ENCODE measurements around the gene CAMK1D.
"Not testable (repeated sequence)": the region's sequence is repeated elsewhere in the genome, so short reads cannot be mapped to it uniquely, and the experiment has no call there.

CAMK1D gene

GRCh38 chr10:12423896-12424295 lies 74.5 kb downstream of the CAMK1D start:
- in situ Hi-C loops (cut with HindIII; ENCODE audit: low sequenced_read_pairs): no loop called here

DNA sequence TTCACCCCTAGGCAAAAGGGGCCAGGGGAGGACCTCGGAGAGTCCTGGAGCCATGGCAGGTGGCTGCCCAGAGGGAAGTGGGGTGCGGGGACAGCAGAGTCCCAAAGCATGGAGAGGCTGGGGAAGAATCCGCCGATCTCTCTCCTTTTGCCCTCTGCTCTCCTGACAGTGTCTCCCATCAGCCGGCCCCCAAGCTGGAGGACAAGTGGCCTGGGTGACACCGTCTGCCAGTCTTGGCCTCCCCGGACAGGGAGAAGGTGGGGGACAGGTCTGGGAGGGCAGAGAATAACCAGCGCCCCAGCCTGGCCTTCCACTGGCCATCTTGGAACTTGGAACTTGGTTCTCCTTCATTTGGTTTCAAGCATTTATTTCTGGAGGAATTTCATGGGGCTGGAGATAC lies 77.9 kb downstream of the CAMK1D start:
- in situ Hi-C loops (cut with HindIII; ENCODE audit: low sequenced_read_pairs): no loop called here

- in situ Hi-C loops (cut with HindIII; ENCODE audit: low sequenced_read_pairs): no loop called here
Observed at GRCh38 chr10:12428447-12429135, 79.2 kb downstream of the CAMK1D start.

- in situ Hi-C loops (cut with HindIII; ENCODE audit: low sequenced_read_pairs): no loop called here
Observed at GRCh38 chr10:12430406-12430982, 81.1 kb downstream of the CAMK1D start.

DNA sequence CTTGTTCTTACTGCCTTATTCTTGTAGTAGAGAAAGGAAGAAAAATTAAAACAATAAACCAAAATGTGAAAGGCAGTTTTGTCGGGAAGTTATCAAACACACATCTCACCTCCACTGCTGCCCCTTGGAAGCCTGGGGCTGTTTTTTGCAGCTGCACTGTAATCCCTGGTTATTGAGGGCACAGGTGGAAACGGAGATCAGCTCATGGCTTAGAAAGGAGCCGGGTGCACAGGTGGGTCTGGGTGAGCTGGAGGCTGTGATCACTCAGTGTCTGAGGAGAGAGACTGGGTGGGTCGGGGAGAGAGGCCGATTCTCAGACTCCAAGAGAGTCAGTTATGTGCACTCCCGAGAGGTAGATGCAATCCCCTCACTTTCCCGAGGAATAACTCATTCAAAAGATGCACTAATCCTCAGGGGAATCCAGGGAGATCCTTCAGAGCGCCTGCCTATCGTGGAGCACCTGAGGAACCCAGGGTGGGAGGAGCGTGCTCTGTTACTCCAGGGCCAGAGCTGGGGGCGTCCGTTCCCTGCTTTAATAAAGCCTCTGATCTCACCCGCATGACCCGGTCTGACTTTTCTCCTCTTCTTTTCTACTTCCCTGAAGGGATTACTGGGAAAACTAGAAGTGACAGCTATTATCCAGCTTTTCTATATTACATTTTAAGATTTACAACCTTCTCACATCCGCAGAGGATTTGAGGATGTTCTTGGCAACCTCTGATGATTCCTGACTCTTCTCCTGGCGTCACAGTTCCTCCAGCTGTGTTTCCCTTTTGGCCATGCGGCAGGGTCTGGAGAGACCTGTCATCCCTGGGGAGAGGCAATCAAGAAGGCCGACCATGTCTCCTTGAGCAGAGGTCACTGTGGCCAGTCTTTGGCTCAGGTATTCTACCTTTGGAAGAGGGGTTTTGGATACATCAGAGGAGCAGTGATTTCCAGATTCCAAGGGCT lies 82.1 kb downstream of the CAMK1D start:
- in situ Hi-C loops (cut with HindIII; ENCODE audit: low sequenced_read_pairs): no loop called here

DNA sequence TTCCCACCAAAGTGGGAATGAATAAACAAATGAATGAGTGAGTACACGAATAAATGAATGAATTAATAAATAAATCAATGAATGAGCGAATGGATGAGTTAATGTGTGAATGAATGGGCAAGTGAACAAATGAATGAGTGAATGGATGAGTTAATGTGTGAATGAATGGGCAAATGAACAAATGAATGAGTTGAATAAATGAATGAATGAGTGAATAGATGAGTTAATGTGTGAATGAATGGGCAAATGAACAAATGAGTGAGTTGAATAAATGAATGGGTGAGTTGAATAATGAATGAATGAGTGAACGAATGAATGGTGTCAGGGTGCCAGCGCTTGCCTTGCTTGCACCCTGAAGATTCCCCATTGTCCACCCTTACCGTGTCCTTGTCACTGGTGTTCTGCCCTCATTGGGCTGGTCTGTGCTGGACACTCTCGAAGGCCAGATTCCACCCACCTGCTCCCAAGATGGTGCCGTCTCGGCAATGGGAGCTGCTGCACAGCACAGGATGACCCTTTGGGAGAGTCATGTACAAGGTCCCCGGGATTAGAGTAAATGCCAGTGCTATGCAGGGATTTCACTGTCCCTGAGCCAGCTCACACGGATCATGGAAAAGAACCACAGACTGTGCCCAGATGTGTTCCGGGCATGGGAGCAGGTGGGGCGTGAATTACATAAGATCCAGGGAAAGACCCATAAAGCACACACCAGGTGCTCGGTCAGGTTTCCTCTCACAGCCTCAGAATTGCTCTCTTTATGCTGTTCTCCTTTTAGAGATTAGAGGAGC lies 83.2 kb downstream of the CAMK1D start:
- in situ Hi-C loops (cut with HindIII; ENCODE audit: low sequenced_read_pairs): no loop called here

DNA sequence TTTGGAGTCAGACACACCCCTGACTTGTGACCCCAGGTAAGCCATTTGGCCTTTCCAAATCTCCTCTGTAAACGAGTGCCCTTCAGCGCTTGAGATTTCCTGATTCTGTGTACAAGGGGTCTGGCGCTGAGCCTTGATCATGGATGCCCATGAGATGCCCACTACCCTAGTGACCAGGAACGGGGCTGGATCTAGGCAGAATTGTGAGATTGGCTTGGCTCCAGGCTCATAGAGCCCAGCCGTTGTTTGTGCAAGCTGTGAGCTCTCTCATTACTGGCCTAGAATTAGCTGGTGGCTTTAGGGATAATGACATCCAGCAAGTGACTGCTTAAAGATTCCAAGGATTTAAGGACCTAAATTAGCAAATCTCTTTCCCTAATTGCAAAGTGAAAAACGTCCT lies 84.9 kb downstream of the CAMK1D start:
- in situ Hi-C loops (cut with HindIII; ENCODE audit: low sequenced_read_pairs): no loop called here

DNA sequence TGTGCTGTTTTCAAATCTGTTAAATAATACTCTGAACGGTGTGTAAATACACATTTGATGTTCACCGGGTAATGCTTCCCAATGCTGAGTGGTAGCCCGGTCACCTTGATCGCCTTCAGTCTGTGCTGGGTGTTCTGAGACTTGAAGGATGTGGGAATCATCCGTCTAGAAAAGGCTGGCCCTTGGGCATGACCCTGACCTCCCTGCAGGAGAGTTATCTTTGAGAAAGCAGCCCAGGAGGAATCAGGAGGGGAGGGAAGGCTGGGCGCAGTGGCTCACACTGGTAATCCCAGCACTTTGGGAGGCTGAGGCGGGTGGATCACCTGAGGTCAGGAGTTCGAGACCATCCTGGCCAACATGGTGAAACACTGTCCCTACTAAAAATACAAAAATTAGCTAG lies 85.3 kb downstream of the CAMK1D start:
- in situ Hi-C loops (cut with HindIII; ENCODE audit: low sequenced_read_pairs): not testable (repeated sequence)

DNA sequence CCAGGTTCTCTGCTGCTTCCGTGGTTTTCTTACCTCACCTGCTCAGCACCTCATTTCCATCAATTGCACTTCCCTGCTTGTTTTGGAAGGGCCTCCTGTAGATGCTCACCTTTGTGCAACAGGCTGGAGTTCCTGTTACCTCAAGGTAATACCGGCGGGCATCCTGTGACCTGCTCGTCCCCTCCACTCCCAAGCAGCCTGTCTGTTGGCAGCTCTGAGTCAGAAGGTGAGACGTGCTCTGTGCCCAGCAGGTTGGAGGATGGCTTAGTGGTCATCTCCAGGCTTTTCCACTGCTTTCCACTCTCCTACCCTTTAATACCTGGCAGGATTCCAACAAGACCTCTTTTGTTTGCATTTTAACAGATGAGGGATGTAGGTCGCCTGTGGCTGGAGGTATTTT lies 86.0 kb downstream of the CAMK1D start:
- in situ Hi-C loops (cut with HindIII; ENCODE audit: low sequenced_read_pairs): no loop called here

DNA sequence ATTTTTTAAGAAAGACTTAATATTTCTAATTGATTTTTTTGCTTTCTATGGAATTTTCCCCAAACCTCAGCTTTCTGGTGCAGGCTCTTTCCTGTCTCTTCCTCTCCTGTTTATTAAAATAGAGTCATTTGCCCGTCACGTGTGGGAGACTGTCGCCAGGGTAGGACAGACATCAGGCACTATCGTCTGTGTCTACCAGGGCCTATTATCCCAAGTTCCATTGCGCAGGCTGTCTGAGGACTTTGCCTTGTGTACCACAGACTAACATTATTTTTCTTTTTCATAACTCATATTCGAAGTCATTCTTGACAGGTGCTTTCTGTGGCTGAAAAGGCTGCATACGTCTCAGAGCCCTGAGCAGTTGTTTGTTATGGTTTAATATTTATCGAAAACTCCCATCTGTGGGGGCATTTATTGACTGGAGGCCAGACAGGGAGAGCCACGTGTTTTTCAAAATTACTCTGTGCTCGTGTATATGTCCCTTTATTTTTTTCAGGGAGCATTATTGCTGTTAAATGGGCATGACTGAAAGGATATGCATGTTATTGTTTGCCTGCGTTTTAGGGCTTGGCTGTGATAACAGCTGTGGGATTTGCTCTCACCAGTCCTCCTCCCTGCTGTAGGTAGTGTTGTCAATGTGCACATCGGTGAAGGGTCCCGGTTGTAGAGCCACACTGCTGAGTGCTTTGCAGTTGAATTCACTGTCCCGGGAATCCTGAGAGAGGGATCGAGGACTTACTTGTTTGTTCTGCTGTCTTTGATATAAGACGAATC lies 89.8 kb downstream of the CAMK1D start:
- in situ Hi-C loops (cut with HindIII; ENCODE audit: low sequenced_read_pairs): no loop called here

- in situ Hi-C loops (cut with HindIII; ENCODE audit: low sequenced_read_pairs): not testable (repeated sequence)
Observed at GRCh38 chr10:12439767-12440166, 90.4 kb downstream of the CAMK1D start.

GRCh38 chr10:12443026-12443425 lies 93.7 kb downstream of the CAMK1D start:
- in situ Hi-C loops (cut with HindIII; ENCODE audit: low sequenced_read_pairs): no loop called here

GRCh38 chr10:12444981-12445700 lies 95.8 kb downstream of the CAMK1D start:
- in situ Hi-C loops (cut with HindIII; ENCODE audit: low sequenced_read_pairs): no loop called here

- in situ Hi-C loops (cut with HindIII; ENCODE audit: low sequenced_read_pairs): no loop called here
Observed at GRCh38 chr10:12445701-12446334, 96.5 kb downstream of the CAMK1D start.

GRCh38 chr10:12448340-12448728 lies 99.0 kb downstream of the CAMK1D start:
- in situ Hi-C loops (cut with HindIII; ENCODE audit: low sequenced_read_pairs): no loop called here

- in situ Hi-C loops (cut with HindIII; ENCODE audit: low sequenced_read_pairs): no loop called here
Observed at GRCh38 chr10:12448729-12449391, 99.5 kb downstream of the CAMK1D start.

GRCh38 chr10:12455318-12455717 lies 106.0 kb downstream of the CAMK1D start:
- in situ Hi-C loops (cut with HindIII; ENCODE audit: low sequenced_read_pairs): no loop called here

DNA sequence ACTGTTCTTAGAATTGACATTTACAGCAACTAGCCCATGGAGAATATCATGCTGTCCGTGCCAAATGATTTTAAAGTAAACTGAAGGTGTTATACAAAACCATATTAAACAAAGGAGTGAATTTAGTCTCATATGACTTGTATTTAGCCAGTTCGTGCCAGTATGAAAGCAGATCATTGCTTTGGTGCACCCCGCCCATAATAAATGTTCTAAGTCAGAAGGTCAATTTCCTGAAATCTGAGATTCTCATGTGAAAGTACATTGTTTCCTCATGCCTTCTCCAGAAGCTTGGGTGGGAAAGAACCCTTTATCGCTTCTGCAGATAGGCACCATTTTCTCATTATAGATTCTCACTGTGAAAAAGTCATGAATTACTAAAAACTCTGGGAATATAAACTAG lies 106.4 kb downstream of the CAMK1D start:
- in situ Hi-C loops (cut with HindIII; ENCODE audit: low sequenced_read_pairs): no loop called here

DNA sequence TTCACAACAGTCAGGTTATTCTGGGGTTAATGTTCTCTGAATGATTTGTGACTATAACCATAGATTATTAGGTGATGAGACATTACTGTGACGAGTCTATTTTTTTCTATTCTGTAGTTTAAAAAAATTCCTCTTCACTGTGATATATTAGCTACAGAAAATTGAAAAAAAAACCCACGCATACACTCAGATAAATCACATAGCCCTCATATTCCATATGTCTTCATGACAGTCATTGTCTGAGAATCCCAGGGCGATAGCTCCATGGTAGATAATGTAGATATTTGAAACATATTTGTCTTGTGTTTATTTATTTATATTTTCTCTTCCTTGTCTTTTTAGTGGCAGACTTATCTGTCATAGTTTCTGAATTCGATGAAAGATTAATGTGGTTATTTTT lies 110.0 kb downstream of the CAMK1D start:
- in situ Hi-C loops (cut with HindIII; ENCODE audit: low sequenced_read_pairs): no loop called here

All from DLD1 (cell line).